K562 (cell line): ENCODE results near the gene KIAA1614. TPM values are rescaled to one million over a fixed set of nuclear protein-coding genes. Genes with fewer than 3 reads are reported as not detected.

Experiments used
- CHD4 ChIP-seq: fragments of 200-600 bp; sonication (generic); IDR thresholded peaks from 3 replicates; pipeline ENCODE4 v1.6.1; 2012; ENCODE audit warnings: low read depth, mild to moderate bottlenecking, mixed read lengths, low read length, inconsistent platforms; ENCODE audit not compliant: insufficient read depth, insufficient replicate concordance, poor library complexity, severe bottlenecking
- DMBX1 ChIP-seq: fragments of 250-450 bp; sonication (Bioruptor Pico); IDR thresholded peaks from 2 replicates; pipeline ENCODE4 v1.8.0; 2022; ENCODE audit warnings: inconsistent platforms, mild to moderate bottlenecking, moderate library complexity, borderline replicate concordance
- E2F4 ChIP-seq: sonication (generic); formaldehyde crosslinking; IDR thresholded peaks from 2 replicates; pipeline ENCODE4 v1.8.0; 2022; ENCODE audit warnings: mild to moderate bottlenecking, low read depth, missing genetic modification reagents
- ELK1 ChIP-seq: sonication (generic); formaldehyde crosslinking; IDR thresholded peaks from 2 replicates; pipeline ENCODE4 v1.8.1; 2022; ENCODE audit warnings: missing genetic modification reagents
- GABPA ChIP-seq: fragments of 200-800 bp; sonication (Bioruptor generic); conservative IDR thresholded peaks from 2 replicates; pipeline ENCODE4 v1.6.1; 2016; ENCODE audit warnings: low read depth, missing genetic modification characterization, missing compliant biosample characterization
- HBP1 ChIP-seq: fragments of 450-650 bp; formaldehyde crosslinking; IDR thresholded peaks from 2 replicates; pipeline ENCODE4 v1.4.0; 2022; ENCODE audit warnings: missing genetic modification characterization
- KAT8 ChIP-seq: fragments of 450-650 bp; IDR thresholded peaks from 2 replicates; pipeline ENCODE4 v1.6.1; 2016; ENCODE audit warnings: low read depth, mild to moderate bottlenecking
- KLF16 ChIP-seq: IDR thresholded peaks from 2 replicates; pipeline ENCODE4 v1.6.1; 2016; ENCODE audit warnings: antibody characterized with exemption
- MCM3 ChIP-seq: fragments of 450-650 bp; IDR thresholded peaks from 2 replicates; pipeline ENCODE4 v1.6.1; 2016
- NFATC3 ChIP-seq: fragments of 450-650 bp; IDR thresholded peaks from 2 replicates; pipeline ENCODE4 v1.6.1; 2017; ENCODE audit warnings: mild to moderate bottlenecking
- NFIC ChIP-seq: fragments of 450-650 bp; IDR thresholded peaks from 2 replicates; pipeline ENCODE4 v1.6.1; 2017; ENCODE audit warnings: mild to moderate bottlenecking, inconsistent platforms
- NFXL1 ChIP-seq: fragments of 450-650 bp; formaldehyde crosslinking; IDR thresholded peaks from 2 replicates; pipeline ENCODE4 v1.4.0; 2021; ENCODE audit warnings: mild to moderate bottlenecking
- PML ChIP-seq: IDR thresholded peaks from 2 replicates; pipeline ENCODE4 v1.6.1; 2012; ENCODE audit warnings: low read length, inconsistent platforms
- RB1 ChIP-seq: fragments of 450-650 bp; IDR thresholded peaks from 2 replicates; pipeline ENCODE4 v1.6.1; 2017; ENCODE audit warnings: low read depth, mild to moderate bottlenecking
- SRSF7 ChIP-seq: fragments of 200-400 bp; formaldehyde crosslinking; optimal IDR thresholded peaks from 2 replicates; pipeline ENCODE3; 2017; ENCODE audit warnings: mild to moderate bottlenecking, low read depth, low read length
- TCF3 ChIP-seq: sonication (generic); formaldehyde crosslinking; IDR thresholded peaks from 2 replicates; pipeline ENCODE4 v1.4.0; 2020; ENCODE audit warnings: mild to moderate bottlenecking, missing genetic modification reagents
- TGIF2 ChIP-seq: sonication (generic); formaldehyde crosslinking; IDR thresholded peaks from 2 replicates; pipeline ENCODE4 v1.8.1; 2022; ENCODE audit warnings: mild to moderate bottlenecking, missing genetic modification reagents, moderate library complexity
- XRCC3 ChIP-seq: fragments of 450-650 bp; IDR thresholded peaks from 2 replicates; pipeline ENCODE4 v1.6.1; 2017; ENCODE audit warnings: mild to moderate bottlenecking, moderate library complexity
- XRCC4 ChIP-seq: IDR thresholded peaks from one replicate; pipeline ENCODE4 v1.6.1; 2011; ENCODE audit not compliant: insufficient read depth, insufficient read length; ENCODE audit errors: extremely low read depth
- ZBTB2 ChIP-seq: fragments of 450-650 bp; IDR thresholded peaks from 2 replicates; pipeline ENCODE4 v1.6.1; 2016; ENCODE audit warnings: antibody characterized with exemption
- ZNF239 ChIP-seq: fragments of 250-450 bp; sonication (Bioruptor Pico); IDR thresholded peaks from 2 replicates; pipeline ENCODE4 v1.4.0; 2020; ENCODE audit warnings: mild to moderate bottlenecking
- polyA plus RNA-seq, 8 experiments: library from polyadenylated mRNA; depleted of rRNA in 4 of 8; stranded (reverse) in 5 of 8; unstranded in 3 of 8; fragments of >200 nt; fragmentation: Nextera tagmentation in 2 of 8; fragmentation: Illumina TruSeq in 1 of 8; extraction: Ambion mirVana in 2 of 8; extraction: Trizol in 1 of 8; gene quantifications; 2 replicates each; pipeline versions ENCODE4 v1.2.1 to v1.2.3, GENCODE V29; 2011 to 2014; ENCODE audit warnings: inconsistent platforms in 1 of 8, missing spikeins in 1 of 8
- total RNA-seq, 7 experiments: library from RNA; depleted of rRNA in 6 of 7; stranded (reverse); fragments of >200 nt in 6 of 7; fragmentation: Illumina TruSeq in 2 of 7; extraction: Trizol in 2 of 7; gene quantifications; 2 replicates each; pipeline versions ENCODE4 v1.2.1 to v1.2.3, GENCODE V29; 2011 to 2021; ENCODE audit warnings: low replicate concordance in 1 of 7

Gene KIAA1614
- total and polyA plus RNA-seq, 9 of the 15 experiments (the other 6 are each of a cell fraction or from before 2014, with no cell fraction given), result 0.01 to 1.1 (median 0.15) TPM; not detected in 1

DNA sequence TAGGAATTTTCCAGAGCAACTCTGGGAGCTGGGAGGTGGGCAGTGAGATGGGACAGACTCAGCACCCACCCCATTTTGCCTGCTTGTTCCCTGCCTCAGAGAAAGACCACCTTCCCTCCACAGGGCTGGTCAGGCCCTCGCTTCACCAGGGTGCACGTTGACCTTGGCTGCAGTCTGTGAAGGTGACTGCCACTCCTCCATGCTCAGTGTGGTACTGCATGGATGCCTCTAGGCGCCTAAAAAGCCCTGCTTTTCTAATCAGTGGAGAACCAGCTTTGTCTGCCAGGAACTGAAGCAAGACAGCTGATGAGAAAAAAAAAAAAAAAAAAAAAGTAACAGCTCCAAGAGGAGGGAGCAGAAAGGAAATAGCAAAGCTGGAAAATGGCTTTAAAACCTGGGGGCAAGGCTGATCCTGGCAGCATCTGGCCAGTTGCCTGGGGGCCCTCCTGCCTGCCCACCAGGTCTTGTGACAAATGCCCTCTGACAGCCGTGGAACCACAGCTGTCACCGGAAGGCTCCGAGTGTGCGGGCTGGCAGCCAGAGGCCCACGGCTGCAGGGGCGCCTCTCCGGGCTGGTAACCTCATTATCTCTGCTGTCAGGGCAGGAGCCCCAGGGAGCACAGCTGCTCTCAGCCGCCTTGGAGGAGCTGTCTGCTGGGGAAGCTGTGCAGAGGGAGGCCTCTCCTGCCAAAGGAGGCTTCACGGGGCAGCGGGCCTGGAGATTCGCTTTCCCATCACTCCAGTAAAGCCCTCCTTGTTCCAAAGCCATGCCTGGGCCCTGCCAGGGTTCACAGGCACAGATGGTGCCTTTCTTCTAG is 13.7 kb downstream of the KIAA1614 start (continued):
- TF ChIP-seq HBP1, result no peak
- no peak for TF ChIP-seq CHD4
- TF ChIP-seq PML, result no peak
- no peak for TF ChIP-seq SRSF7
- TF ChIP-seq NFATC3, result no peak
- TF ChIP-seq RB1, result 0 out of 2 replicates have a peak, but pooled peaks have one; percentile 16
- TF ChIP-seq NFIC, result peak; percentile 21; the same call in 1 of the 2 replicates
- no peak for TF ChIP-seq DMBX1 (CRISPR knock-in tag)
- no peak for TF ChIP-seq NFXL1 (CRISPR knock-in tag)
- no peak for TF ChIP-seq ELK1 (CRISPR knock-in tag)
- no peak for TF ChIP-seq E2F4 (CRISPR knock-in tag)
- TF ChIP-seq KAT8, result no peak
- TF ChIP-seq KLF16, result no peak
- TF ChIP-seq MCM3, result no peak
- no peak for TF ChIP-seq ZNF239 (CRISPR knock-in tag)
- 0 out of 2 replicates have a peak, but pooled peaks have one; percentile 29 for TF ChIP-seq GABPA (tag)
- TF ChIP-seq ZBTB2, result 0 out of 2 replicates have a peak, but pooled peaks have one; percentile 32
- TF ChIP-seq TCF3, result no peak
- TF ChIP-seq XRCC3, result no peak
- TF ChIP-seq XRCC4, result no peak
- TF ChIP-seq TGIF2, result no peak
